CD4-positive, CD25-positive, alpha-beta regulatory T cell (primary cell): Measurements from ENCODE around the gene VWA1. TPM values are rescaled to one million over a fixed set of nuclear protein-coding genes. Genes with fewer than 3 reads are reported as not detected.
"Not testable (repeated sequence)": the region's sequence is repeated elsewhere in the genome, so short reads cannot be mapped to it uniquely, and the experiment has no call there.

Experiments used
- ATAC-seq, 2 donors: fragments of 150-1000 bp; cut with Tn5 transposase; one replicate each; pipeline ENCODE4 v1.10.0; 2021; ENCODE audit warnings: low read depth in 2 of 2, moderate number of reproducible peaks in 2 of 2, moderate library complexity in 1 of 2
- DNase-seq, 3 donors: peaks; one replicate each; pipeline versions ENCODE4 v3.0.0 to v3.0.0-alpha.2; 2012 to 2022; ENCODE audit warnings: mixed read lengths in 1 of 3
- H3K27ac ChIP-seq: one replicate; pipeline ENCODE4 v1.7.0; 2013; ENCODE audit warnings: mild to moderate bottlenecking, low read length; ENCODE audit not compliant: insufficient read depth, poor library complexity, severe bottlenecking
- H3K27me3 ChIP-seq: one replicate; pipeline ENCODE4 v1.7.0; 2013; ENCODE audit warnings: low read length; ENCODE audit not compliant: control insufficient read depth, insufficient read depth
- H3K36me3 ChIP-seq: one replicate; pipeline ENCODE4 v1.7.0; 2013; ENCODE audit warnings: mild to moderate bottlenecking, low read length, moderate library complexity; ENCODE audit not compliant: control insufficient read depth, insufficient read depth
- H3K4me1 ChIP-seq: 2 replicates; pipeline ENCODE4 v1.7.0; 2013; ENCODE audit warnings: mild to moderate bottlenecking, low read length; ENCODE audit not compliant: insufficient read depth, control insufficient read depth, poor library complexity, severe bottlenecking
- H3K4me3 ChIP-seq: one replicate; pipeline ENCODE4 v1.7.0; 2013; ENCODE audit warnings: low read depth, mild to moderate bottlenecking, low read length, moderate library complexity
- H3K9me3 ChIP-seq, 2 experiments: 1 replicate in 1 of 2; 2 replicates in 1 of 2; pipeline ENCODE4 v1.7.0; 2013; ENCODE audit warnings: low read length in 2 of 2, mild to moderate bottlenecking in 1 of 2, moderate library complexity in 1 of 2; ENCODE audit not compliant: control insufficient read depth in 2 of 2
- H3K27ac Mint-ChIP-seq, 3 donors: one replicate each; pipeline ENCODE4 v1.8.0; 2020 to 2022; ENCODE audit warnings: mild to moderate bottlenecking in 3 of 3, mixed read lengths in 3 of 3, moderate library complexity in 2 of 3
- H3K27me3 Mint-ChIP-seq: one replicate; pipeline ENCODE4 v1.8.0; 2022; ENCODE audit warnings: mild to moderate bottlenecking, mixed read lengths
- H3K36me3 Mint-ChIP-seq: one replicate; pipeline ENCODE4 v1.8.0; 2020; ENCODE audit warnings: mixed read lengths
- H3K4me1 Mint-ChIP-seq, 4 donors: one replicate each; pipeline ENCODE4 v1.8.0; 2020 to 2022; ENCODE audit warnings: mixed read lengths in 4 of 4, mild to moderate bottlenecking in 1 of 4
- H3K4me3 Mint-ChIP-seq, 4 donors: one replicate each; pipeline ENCODE4 v1.8.0; 2020 to 2022; ENCODE audit warnings: mild to moderate bottlenecking in 4 of 4, mixed read lengths in 4 of 4, moderate library complexity in 3 of 4
- H3K9me3 Mint-ChIP-seq, 7 donors: one replicate each; pipeline ENCODE4 v1.8.0; 2020 to 2022; ENCODE audit warnings: mixed read lengths in 7 of 7, mild to moderate bottlenecking in 3 of 7, moderate library complexity in 2 of 7
- polyA plus RNA-seq, 4 donors: library from polyadenylated mRNA; unstranded; fragments of 300-500 nt; fragmentation: Illumina TruSeq; gene quantifications; one replicate each; pipeline ENCODE4 v1.2.3, GENCODE V29; 2021
- total RNA-seq: library from RNA; stranded (reverse); gene quantifications from one replicate; pipeline ENCODE4 v1.2.3, GENCODE V29; 2022

The VWA1 gene
- total and polyA plus RNA-seq, 5 donors from 2014 or later, result not detected

DNA sequence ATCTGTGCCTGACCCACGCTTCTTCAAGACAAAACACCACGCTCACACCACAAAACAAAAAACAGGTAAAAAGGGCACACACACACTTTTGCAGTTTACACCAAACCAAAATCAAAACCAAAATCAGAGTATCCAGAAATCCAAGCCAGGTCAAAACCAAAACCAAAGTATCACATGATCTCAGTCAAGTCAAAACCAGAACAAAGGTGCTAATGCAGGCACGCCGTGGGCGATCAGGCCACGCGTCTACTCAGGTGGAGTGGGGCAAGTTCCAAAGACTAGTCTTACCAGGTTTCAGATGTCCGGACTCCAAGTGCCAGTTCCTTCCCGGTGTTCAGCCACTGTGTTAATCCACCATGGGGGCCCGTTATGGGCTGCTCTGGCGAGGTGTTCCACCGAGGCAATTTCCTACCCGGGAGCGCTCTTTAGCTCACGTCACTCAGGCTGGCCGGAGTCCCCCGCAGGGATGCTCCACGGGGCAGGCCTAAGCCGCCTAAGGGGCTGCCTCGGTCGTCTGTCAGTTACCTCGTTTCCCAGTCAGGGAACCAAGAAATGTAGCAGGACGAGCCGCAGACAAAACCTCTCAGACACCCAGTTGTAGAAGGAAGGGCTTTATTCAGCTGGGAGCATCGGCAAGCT lies 17.5 kb upstream of the VWA1 start:
- H3K4me1 ChIP-seq, H3K36me3 ChIP-seq, H3K27ac ChIP-seq, H3K36me3 Mint-ChIP-seq, H3K4me3 Mint-ChIP-seq, H3K4me3 ChIP-seq, DNase-seq, H3K9me3 ChIP-seq, H3K4me1 Mint-ChIP-seq, H3K27me3 ChIP-seq, ATAC-seq, H3K9me3 Mint-ChIP-seq: not testable (repeated sequence)
- H3K27me3 Mint-ChIP-seq, result peaks cover 21% of the 10 kb centered on the region
- peak overlapping the region in 1 of 3 donors; percentile 20 for H3K27ac Mint-ChIP-seq

GRCh38 chr1:1418464-1419362 lies 16.8 kb upstream of the VWA1 start:
- no peak overlapping the region for H3K27ac ChIP-seq
- H3K9me3 Mint-ChIP-seq, result peaks cover 0 to 4% (median 0%) of the 10 kb centered on the region in 7 donors

GRCh38 chr1:1419363-1419812 lies 16.1 kb upstream of the VWA1 start:
- no peak overlapping the region for H3K4me3 ChIP-seq
- ATAC-seq (no peak), DNase-seq (no peak)
- Mint-ChIP-seq H3K27me3 (peaks cover 23% of the 10 kb centered on the region), H3K4me3 (no peak overlapping the region), H3K9me3 (peaks cover 0 to 4% (median 0%) of the 10 kb centered on the region in 7 donors), H3K4me1 (peaks cover 0 to 2% (median 0%) of the 10 kb centered on the region in 4 donors), H3K27ac (no peak overlapping the region), H3K36me3 (no peaks in the 10 kb centered on the region)
- H3K27ac ChIP-seq, result no peak overlapping the region
- no peaks in the 10 kb centered on the region for H3K4me1 ChIP-seq
- H3K27me3 ChIP-seq, result no peaks in the 10 kb centered on the region
- H3K9me3 ChIP-seq, result no peaks in the 10 kb centered on the region
- no peaks in the 10 kb centered on the region for H3K36me3 ChIP-seq

More at GRCh38 chr1:1418464-1419362, 16.8 kb upstream of the VWA1 start:
- no peak overlapping the region for H3K4me3 Mint-ChIP-seq
- no peaks in the 10 kb centered on the region for H3K36me3 Mint-ChIP-seq
- Histone ChIP-seq H3K27me3 (no peaks in the 10 kb centered on the region), H3K36me3 (no peaks in the 10 kb centered on the region), H3K4me1 (no peaks in the 10 kb centered on the region), H3K9me3 (no peaks in the 10 kb centered on the region), H3K4me3 (no peak overlapping the region)
- no peak for DNase-seq
- peaks cover 0 to 2% (median 0%) of the 10 kb centered on the region in 4 donors for H3K4me1 Mint-ChIP-seq
- ATAC-seq, result no peak
- peak overlapping the region in 1 of 3 donors; percentile 20 for H3K27ac Mint-ChIP-seq
- H3K27me3 Mint-ChIP-seq, result peaks cover 23% of the 10 kb centered on the region

- H3K4me3 Mint-ChIP-seq, result no peak overlapping the region
- DNase-seq, result no peak
- H3K27me3 Mint-ChIP-seq, result peaks cover 26% of the 10 kb centered on the region
- Histone ChIP-seq H3K27ac (no peak overlapping the region), H3K4me3 (no peak overlapping the region), H3K36me3 (no peaks in the 10 kb centered on the region), H3K27me3 (no peaks in the 10 kb centered on the region), H3K9me3 (no peaks in the 10 kb centered on the region), H3K4me1 (no peaks in the 10 kb centered on the region)
- peaks cover 0 to 5% (median 0%) of the 10 kb centered on the region in 4 donors for H3K4me1 Mint-ChIP-seq
- H3K36me3 Mint-ChIP-seq, result no peaks in the 10 kb centered on the region
- no peak overlapping the region for H3K27ac Mint-ChIP-seq
- ATAC-seq, result peak in 1 of 2 donors; percentile 24
- H3K9me3 Mint-ChIP-seq, result peaks cover 0 to 4% (median 0%) of the 10 kb centered on the region in 7 donors
Observed at GRCh38 chr1:1419813-1420653, 15.5 kb upstream of the VWA1 start.

DNA sequence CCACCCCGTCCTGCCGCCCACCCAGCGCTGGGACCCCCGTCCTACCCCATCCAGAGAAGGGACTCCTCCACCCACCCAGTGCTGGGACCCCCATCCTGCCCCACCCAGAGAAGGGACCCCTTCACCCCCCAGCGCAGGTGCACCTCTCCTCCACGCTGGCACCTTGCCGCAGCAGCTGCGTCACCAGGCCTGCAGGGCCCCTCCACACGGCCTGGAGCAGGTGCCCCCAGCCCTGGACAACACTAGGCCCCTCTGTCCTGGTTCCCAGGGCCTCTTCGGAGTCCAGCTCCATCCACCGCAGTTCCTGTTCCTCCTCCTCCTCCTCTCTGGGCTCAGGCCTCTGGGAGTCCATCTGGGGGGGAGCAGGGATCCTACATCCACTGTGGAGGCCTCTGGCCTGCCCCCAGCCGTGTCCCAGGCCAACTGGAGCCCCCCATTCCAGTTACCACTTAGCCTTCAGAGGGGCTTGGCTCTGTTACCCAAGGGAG lies 14.8 kb upstream of the VWA1 start:
- DNase-seq, result no peak
- Mint-ChIP-seq H3K4me1 (peaks cover 0 to 5% (median 0%) of the 10 kb centered on the region in 4 donors), H3K27ac (no peak overlapping the region), H3K4me3 (no peak overlapping the region), H3K9me3 (peaks cover 0 to 4% (median 0%) of the 10 kb centered on the region in 7 donors), H3K36me3 (no peaks in the 10 kb centered on the region), H3K27me3 (peaks cover 27% of the 10 kb centered on the region)
- no peak overlapping the region for H3K4me3 ChIP-seq
- no peak for ATAC-seq
- H3K36me3 ChIP-seq, result no peaks in the 10 kb centered on the region
- no peaks in the 10 kb centered on the region for H3K4me1 ChIP-seq
- no peaks in the 10 kb centered on the region for H3K9me3 ChIP-seq
- no peak overlapping the region for H3K27ac ChIP-seq
- H3K27me3 ChIP-seq, result no peaks in the 10 kb centered on the region

- H3K9me3 ChIP-seq, result no peaks in the 10 kb centered on the region
- no peak within 1 kb of the TSS for H3K4me3 Mint-ChIP-seq
- peaks cover 0 to 4% (median 0%) of the 10 kb centered on the region in 7 donors for H3K9me3 Mint-ChIP-seq
- no peaks in the 10 kb centered on the region for H3K36me3 Mint-ChIP-seq
- peaks cover 27% of the 10 kb centered on the region for H3K27me3 Mint-ChIP-seq
- H3K36me3 ChIP-seq, result no peaks in the 10 kb centered on the region
- H3K4me1 Mint-ChIP-seq, result peaks cover 0 to 5% (median 0%) of the 10 kb centered on the region in 4 donors
- no peak for DNase-seq
- H3K27ac ChIP-seq, result no peak within 1 kb of the TSS
- ATAC-seq, result no peak
- H3K4me1 ChIP-seq, result no peaks in the 10 kb centered on the region
- no peak within 1 kb of the TSS for H3K27ac Mint-ChIP-seq
- H3K27me3 ChIP-seq, result no peaks in the 10 kb centered on the region
- no peak within 1 kb of the TSS for H3K4me3 ChIP-seq
Observed at GRCh38 chr1:1421147-1421906, 14.2 kb upstream of the VWA1 start, which contains the start of gene ANKRD65. ANKRD65 (minus strand) TSS chr1:1421276; CDS start chr1:1421005, 271 bp downstream.
